Measurements from ENCODE around the gene SRPRA.
"Not testable (repeated sequence)": the region's sequence is repeated elsewhere in the genome, so short reads cannot be mapped to it uniquely, and the experiment has no call there.

Gene SRPRA

GRCh38 chr11:126267650-126268049 lies 1.0 kb downstream of the SRPRA start:
- peak overlapping the region; percentile 89 for H3K27ac ChIP-seq
- TF ChIP-seq CTCF (conservative IDR thresholded peaks at IDR 0.05): no peak

- H3K27ac ChIP-seq: no peak overlapping the region
- peak; percentile 25; the same call in 1 of the 2 replicates for TF ChIP-seq CTCF (conservative IDR thresholded peaks at IDR 0.05)
Observed at GRCh38 chr11:126265811-126266210, 2.9 kb downstream of the SRPRA start.

GRCh38 chr11:126263489-126263888 lies 5.2 kb downstream of the SRPRA start:
- no peak for TF ChIP-seq CTCF (conservative IDR thresholded peaks at IDR 0.05)
- no peak overlapping the region for H3K27ac ChIP-seq

- TF ChIP-seq CTCF (conservative IDR thresholded peaks at IDR 0.05): no peak
- H3K27ac ChIP-seq: no peak overlapping the region
Observed at GRCh38 chr11:126262216-126262615, 6.5 kb downstream of the SRPRA start.

- TF ChIP-seq CTCF (conservative IDR thresholded peaks at IDR 0.05): no peak
- no peak overlapping the region for H3K27ac ChIP-seq
Observed at GRCh38 chr11:126257764-126258163, 10.9 kb downstream of the SRPRA start.

GRCh38 chr11:126257144-126257543 lies 11.6 kb downstream of the SRPRA start:
- TF ChIP-seq CTCF (conservative IDR thresholded peaks at IDR 0.05): no peak
- H3K27ac ChIP-seq: no peak overlapping the region

- TF ChIP-seq CTCF (conservative IDR thresholded peaks at IDR 0.05): no peak
- no peak overlapping the region for H3K27ac ChIP-seq
Observed at GRCh38 chr11:126256216-126256615, 12.5 kb downstream of the SRPRA start.

GRCh38 chr11:126255507-126255906 lies 13.2 kb downstream of the SRPRA start:
- H3K27ac ChIP-seq: not testable (repeated sequence)
